ENCODE measurements around the gene CELF2. TPM values are rescaled to one million over a fixed set of nuclear protein-coding genes. Genes with fewer than 3 reads are reported as not detected.

The CELF2 gene
- total and polyA plus RNA-seq, 9 of the 15 experiments (the other 6 are each of a cell fraction or from before 2014, with no cell fraction given): 4.0 to 20.3 (median 11.1) TPM

GRCh38 chr10:11076221-11076620, 58.5 kb downstream of the CELF2 start:
- Histone ChIP-seq H3K4me1 (replicated peaks in 1 of 2; ENCODE audit: control insufficient read depth in 2 of 2, insufficient read depth in 2 of 2, low read length in 2 of 2) (no peaks in the 10 kb centered on the region), H2AFZ (ENCODE audit: low read depth, low read length) (no peak overlapping the region), H3K27ac (ENCODE audit: extremely low read depth, low read depth, low read length) (no peak overlapping the region), H3K27me3 (ENCODE audit: control insufficient read depth in 2 of 2, insufficient read depth in 2 of 2, low read length in 2 of 2) (peaks cover 5 to 8% of the 10 kb centered on the region in 2 experiments; a peak in 4 of 5 replicates), H3K9ac (ENCODE audit: insufficient read depth in 1 of 2, low read depth in 2 of 2, low read length in 2 of 2) (no peak overlapping the region), H3K36me3 (ENCODE audit: control insufficient read depth, insufficient read depth, low read length) (no peaks in the 10 kb centered on the region), H3K79me2 (ENCODE audit: control insufficient read depth, insufficient read depth, low read length) (no peaks in the 10 kb centered on the region), H4K20me1 (replicated peaks; ENCODE audit: control insufficient read depth, insufficient read depth, low read length) (no peaks in the 10 kb centered on the region), H3K9me3 (replicated peaks; ENCODE audit: control insufficient read depth, insufficient read depth, low read depth, low read length) (no peaks in the 10 kb centered on the region), H3K4me2 (ENCODE audit: insufficient read depth, low read length) (no peak overlapping the region), H3K9me1 (ENCODE audit: control insufficient read depth, insufficient read depth, low read length) (no peaks in the 10 kb centered on the region), H3K4me3 (no peak overlapping the region)
- TF ChIP-seq TGIF2 (CRISPR knock-in tag; IDR thresholded peaks at IDR 0.05) (no peak), ZKSCAN8 (CRISPR knock-in tag; IDR thresholded peaks at IDR 0.05) (no peak), KAT8 (IDR thresholded peaks at IDR 0.05; ENCODE audit: low read depth) (no peak), TSHZ1 (CRISPR knock-in tag; IDR thresholded peaks at IDR 0.05) (no peak), TAF7 (tag; IDR thresholded peaks at IDR 0.05) (no peak), ZNF507 (tag; conservative IDR thresholded peaks at IDR 0.05) (no peak), NFATC3 (IDR thresholded peaks at IDR 0.05) (no peak), ZNF395 (CRISPR knock-in tag; IDR thresholded peaks at IDR 0.05) (no peak), ZNF398 (CRISPR knock-in tag; IDR thresholded peaks at IDR 0.05) (no peak), BRCA1 (IDR thresholded peaks at IDR 0.05) (no peak), BRCA1 (CRISPR knock-in tag; IDR thresholded peaks at IDR 0.05) (no peak), EP400 (IDR thresholded peaks at IDR 0.05) (no peak), ZBTB43 (CRISPR knock-in tag; IDR thresholded peaks at IDR 0.05) (no peak), HMGN3 (IDR thresholded peaks at IDR 0.05; ENCODE audit: borderline replicate concordance, extremely low read depth, insufficient read length, low read depth, low read length) (no peak)
- ChIA-PET CTCF (ENCODE audit: low intra/inter-chr PET ratio) (no interaction called here), POLR2A (no interaction called here)
- FAIRE-seq: no peak
- no peak for DNase-seq (ENCODE audit: extremely low read depth in 1 of 4, low spot score in 3 of 4)
- in situ Hi-C loops (cut with MboI): no loop called here
- intact Hi-C loops (cut with micrococcal nuclease): no loop called here
- no TSS peak for BruUV-seq (replicated peaks)
- 0% methylated on average over 4 of the region's 4 CpGs for WGBS (ENCODE audit: insufficient coverage, low coverage, missing lambda C conversion rate)
- no peak for ATAC-seq

Measured in K562 (cell line).